Muscle of arm (tissue), 12 donors: ENCODE data around the gene NQO1. TPM values are rescaled to one million over a fixed set of nuclear protein-coding genes. Genes with fewer than 3 reads are reported as not detected.
"Not testable (repeated sequence)": the region's sequence is repeated elsewhere in the genome, so short reads cannot be mapped to it uniquely, and the experiment has no call there.

ENCODE experiments used
- DNase-seq: peaks from one replicate; pipeline ENCODE4 v3.0.0-alpha.2; 2013
- polyA plus RNA-seq, 12 donors: library from polyadenylated mRNA; unstranded; fragments of 120-200 nt; gene quantifications; one replicate each; pipeline ENCODE4 v1.2.1, GENCODE V29; 2013; ENCODE audit not compliant: insufficient read length in 12 of 12

The NQO1 gene
- polyA plus RNA-seq, 12 donors = 4.5 to 9.7 (median 6.7) TPM; not detected in 1

- no peak for DNase-seq
Measured at GRCh38 chr16:69745232-69745612, 18.9 kb upstream of the NQO1 start.

- no peak for DNase-seq
Measured at GRCh38 chr16:69744363-69745231, 18.2 kb upstream of the NQO1 start.

- DNase-seq = peak; percentile 36
Measured at GRCh38 chr16:69741951-69742904, 15.9 kb upstream of the NQO1 start.

GRCh38 chr16:69741519-69741918 lies 15.2 kb upstream of the NQO1 start:
- no peak for DNase-seq

- DNase-seq = no peak
Measured at GRCh38 chr16:69732101-69732500, 5.7 kb upstream of the NQO1 start.

- DNase-seq = not testable (repeated sequence)
Measured at GRCh38 chr16:69731280-69731679, 4.9 kb upstream of the NQO1 start.

- not testable (repeated sequence) for DNase-seq
Measured at GRCh38 chr16:69729030-69729429, 2.7 kb upstream of the NQO1 start.

- no peak for DNase-seq
Measured at GRCh38 chr16:69727916-69728270, 1.5 kb upstream of the NQO1 start.

GRCh38 chr16:69725480-69726312 lies 664 bp downstream of the NQO1 start:
- no peak for DNase-seq

- no peak for DNase-seq
Measured at GRCh38 chr16:69724981-69725479, 1.3 kb downstream of the NQO1 start.

GRCh38 chr16:69724414-69724873 lies 1.9 kb downstream of the NQO1 start:
- DNase-seq = no peak

- DNase-seq = no peak
Measured at GRCh38 chr16:69721441-69721957, 4.9 kb downstream of the NQO1 start.

- DNase-seq = no peak
Measured at GRCh38 chr16:69720822-69721430, 5.4 kb downstream of the NQO1 start.

- DNase-seq = no peak
Measured at GRCh38 chr16:69718111-69718764, 8.1 kb downstream of the NQO1 start.

GRCh38 chr16:69717066-69717465 lies 9.3 kb downstream of the NQO1 start:
- DNase-seq = no peak

GRCh38 chr16:69712914-69713581 lies 13.3 kb downstream of the NQO1 start:
- no peak for DNase-seq

- DNase-seq = no peak
Measured at GRCh38 chr16:69712277-69712676, 14.1 kb downstream of the NQO1 start.

- peak; percentile 29 for DNase-seq
Measured at GRCh38 chr16:69711115-69711740, 15.1 kb downstream of the NQO1 start.

- peak; percentile 70 for DNase-seq
Measured at GRCh38 chr16:69709456-69710084, 16.8 kb downstream of the NQO1 start.
